B cell (primary cell): Measurements from ENCODE around the gene ST3GAL3.

Experiments used
- CTCF ChIP-seq: fragments of 200-600 bp; IDR thresholded peaks from one replicate; pipeline ENCODE4 v1.8.0; 2022; ENCODE audit warnings: antibody characterized with exemption, mild to moderate bottlenecking
- EZH2 ChIP-seq: IDR thresholded peaks from 2 replicates; pipeline ENCODE4 v1.6.1; 2012; ENCODE audit warnings: borderline replicate concordance, low read depth, mild to moderate bottlenecking, moderate library complexity, low read length; ENCODE audit not compliant: insufficient read depth, poor library complexity, severe bottlenecking

DNA sequence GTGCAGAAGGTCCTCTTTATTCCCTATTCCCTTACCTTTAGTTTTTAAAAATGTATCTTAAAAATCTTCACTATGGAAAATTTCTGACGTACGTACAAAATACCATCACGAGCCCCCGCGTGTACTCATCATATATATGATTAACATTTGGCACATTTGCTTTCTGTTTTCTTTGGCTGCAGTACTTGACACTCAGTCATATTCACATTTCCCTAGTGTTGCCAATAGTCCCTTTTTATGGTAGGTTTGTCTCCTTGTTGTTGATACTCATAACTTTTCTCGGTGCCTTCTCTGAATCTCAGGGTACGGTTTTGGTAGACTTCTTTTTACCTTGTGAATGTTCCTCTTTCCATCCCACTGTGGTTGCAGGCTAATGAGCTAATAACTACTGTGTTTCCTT lies 34.1 kb upstream of the ST3GAL3 start:
- no peak for TF ChIP-seq CTCF
- TF ChIP-seq EZH2, result no peak
